HG02678 (cell line): ENCODE results near the gene TMTC2.
"Not testable (repeated sequence)": the region's sequence is repeated elsewhere in the genome, so short reads cannot be mapped to it uniquely, and the experiment has no call there.

Source experiments
- ATAC-seq: cut with Tn5 transposase; IDR thresholded peaks from one replicate; pipeline ENCODE4 v1.9.1; 2021; ENCODE audit warnings: mild to moderate bottlenecking, moderate library complexity; ENCODE audit not compliant: unreplicated experiment

The TMTC2 gene

DNA sequence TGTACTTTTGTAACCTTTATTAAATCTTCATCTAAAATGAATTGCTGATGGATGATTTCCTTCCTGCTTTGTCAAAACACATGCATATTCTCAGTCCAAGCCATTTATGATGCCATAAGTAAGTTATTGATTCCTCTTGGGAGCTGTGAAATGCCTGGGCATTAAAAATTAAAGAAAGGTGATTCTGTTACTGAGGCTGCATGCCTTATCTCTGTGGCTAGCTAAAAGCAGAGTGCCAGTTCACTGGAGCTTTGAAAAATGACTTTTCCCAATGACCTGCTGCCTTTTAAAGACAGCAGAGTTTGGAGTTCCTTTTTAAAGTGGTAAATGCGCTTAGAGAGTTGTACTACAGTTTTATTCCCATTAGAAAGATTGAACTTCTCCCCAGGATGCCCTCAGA lies 152.1 kb downstream of the TMTC2 start:
- ATAC-seq = no peak

GRCh38 chr12:82839796-82840195 lies 153.1 kb downstream of the TMTC2 start:
- ATAC-seq = no peak

GRCh38 chr12:82841487-82841904 lies 154.8 kb downstream of the TMTC2 start:
- no peak for ATAC-seq

DNA sequence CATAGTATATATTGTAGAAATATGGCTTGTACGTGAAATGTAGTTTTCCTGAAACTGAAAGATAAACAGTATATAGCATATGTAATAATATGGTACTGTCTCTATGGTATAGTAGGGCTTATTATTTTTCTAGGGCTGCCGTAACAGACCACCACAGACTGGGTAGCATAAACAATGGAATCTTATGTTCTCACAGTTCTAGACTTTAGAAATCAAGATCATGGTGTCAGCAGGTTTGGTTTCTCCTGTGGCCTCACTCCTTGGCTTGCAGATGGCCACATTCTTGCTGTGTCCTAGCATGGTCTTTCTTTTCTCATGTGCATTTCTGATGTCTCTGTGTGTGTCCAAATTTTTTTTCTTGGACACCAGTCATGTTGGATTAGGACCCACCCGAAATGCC lies 155.8 kb downstream of the TMTC2 start:
- no peak for ATAC-seq

DNA sequence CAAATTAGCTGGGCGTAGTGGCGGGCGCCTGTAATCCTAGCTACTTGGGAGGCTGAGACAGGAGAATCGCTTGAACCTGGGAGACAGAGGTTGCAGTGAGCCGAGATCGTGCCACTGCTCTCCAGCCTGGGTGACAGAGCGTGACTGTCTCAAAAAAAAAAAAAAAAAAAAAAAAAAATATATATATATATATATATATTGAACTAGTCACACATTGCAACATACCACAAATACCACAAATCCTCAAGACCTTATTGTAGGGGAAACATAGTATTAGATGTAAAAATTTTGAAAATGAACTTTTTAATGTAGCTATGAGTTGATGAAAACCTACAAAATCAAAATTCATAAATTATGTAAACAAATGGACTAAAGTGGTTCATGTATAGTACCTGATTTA lies 158.4 kb downstream of the TMTC2 start:
- not testable (repeated sequence) for ATAC-seq

DNA sequence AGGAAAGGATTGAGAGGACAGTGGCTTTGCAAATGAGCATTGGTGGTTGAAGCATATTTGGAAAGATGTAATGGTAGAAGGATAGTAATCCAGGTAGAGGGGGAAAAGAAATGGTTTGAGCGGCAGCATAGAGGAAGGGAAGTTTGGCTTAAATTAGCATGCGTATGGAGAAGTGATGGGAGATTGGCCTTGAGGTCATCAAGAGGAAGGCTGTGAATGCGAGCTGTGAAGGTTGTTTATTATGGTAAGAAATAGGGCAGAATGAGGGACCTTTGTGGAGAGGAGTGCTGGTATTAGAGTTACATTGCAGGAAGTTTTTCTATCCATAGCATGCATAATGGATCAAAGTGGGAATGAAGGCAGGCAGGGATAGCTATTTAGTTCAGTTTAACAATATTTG lies 162.1 kb downstream of the TMTC2 start:
- no peak for ATAC-seq

- no peak for ATAC-seq
These were observed 165.8 kb downstream of the TMTC2 start for GRCh38 chr12:82852529-82852928.

- peak; percentile 79 for ATAC-seq
These were observed 169.2 kb downstream of the TMTC2 start for GRCh38 chr12:82855872-82856271.

GRCh38 chr12:82857276-82857675 lies 170.6 kb downstream of the TMTC2 start:
- ATAC-seq = no peak

DNA sequence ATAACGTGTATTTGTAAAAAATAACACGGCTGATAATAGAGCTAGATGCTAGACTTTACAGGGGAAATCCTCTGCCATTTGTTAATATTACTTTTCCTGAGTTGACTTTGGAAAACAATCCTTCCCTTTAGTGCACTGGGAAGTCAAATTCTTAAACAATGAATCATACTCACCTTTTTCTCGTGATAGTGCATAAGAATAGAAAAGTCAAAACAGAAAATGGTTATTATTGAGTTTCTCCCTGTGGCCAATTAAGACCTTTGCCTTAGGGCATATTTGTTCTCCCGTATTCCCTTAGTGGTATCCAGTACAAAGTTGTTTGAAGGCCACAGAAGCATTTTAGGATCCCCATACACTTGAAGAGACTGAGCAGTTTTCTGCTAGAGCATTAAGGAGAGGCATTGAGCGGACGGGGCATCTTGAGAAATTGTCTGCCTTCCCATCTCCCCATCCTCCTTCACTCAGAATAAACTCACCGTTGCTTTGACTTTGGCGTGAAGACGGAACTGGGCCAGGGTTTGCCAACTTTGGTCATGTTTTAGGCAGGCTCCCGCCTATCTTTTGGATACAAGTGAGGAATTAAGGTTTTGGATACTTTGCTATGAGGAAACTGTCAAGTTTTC lies 171.3 kb downstream of the TMTC2 start:
- ATAC-seq = no peak

- no peak for ATAC-seq
These were observed 171.8 kb downstream of the TMTC2 start for GRCh38 chr12:82858534-82858917.

DNA sequence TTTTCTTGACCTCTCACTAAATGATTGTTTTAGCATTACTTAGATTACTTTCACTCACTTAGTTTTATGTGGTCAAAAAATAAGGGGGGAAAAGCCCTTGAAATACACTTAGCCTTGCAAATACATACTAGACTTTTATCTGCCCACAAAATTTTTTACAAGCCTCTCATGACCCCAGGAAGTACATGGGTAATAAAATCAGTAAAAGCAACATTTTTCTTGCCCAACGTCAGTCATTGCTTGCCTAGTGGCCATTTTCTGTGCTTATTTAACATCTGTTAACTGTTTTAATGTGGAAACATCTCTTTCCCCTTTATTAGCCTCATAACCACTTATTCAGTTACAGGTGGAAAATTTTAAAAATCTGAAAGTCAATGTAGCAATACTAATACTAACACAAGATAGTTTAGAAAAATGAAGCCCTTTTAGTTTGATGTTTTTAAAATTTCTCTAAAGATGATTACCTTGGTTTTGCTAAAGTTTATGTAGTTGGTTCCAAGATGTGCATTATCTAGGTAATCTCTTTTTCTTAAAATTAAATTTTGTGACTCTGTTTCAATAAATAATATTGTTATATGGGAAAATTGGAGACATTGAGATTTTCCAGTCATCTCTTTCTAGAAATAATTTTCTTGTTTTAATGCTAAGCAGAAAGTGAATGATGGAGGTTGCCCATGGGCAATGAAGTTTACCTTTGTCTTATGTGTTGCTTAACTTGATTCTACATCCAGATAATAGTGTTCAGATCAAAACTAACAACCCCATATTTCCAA lies 175.5 kb downstream of the TMTC2 start:
- no peak for ATAC-seq

- ATAC-seq = no peak
These were observed 176.4 kb downstream of the TMTC2 start for GRCh38 chr12:82862876-82863649.

- no peak for ATAC-seq
These were observed 179.6 kb downstream of the TMTC2 start for GRCh38 chr12:82866227-82866775.

- ATAC-seq = no peak
These were observed 180.2 kb downstream of the TMTC2 start for GRCh38 chr12:82866946-82867345.

DNA sequence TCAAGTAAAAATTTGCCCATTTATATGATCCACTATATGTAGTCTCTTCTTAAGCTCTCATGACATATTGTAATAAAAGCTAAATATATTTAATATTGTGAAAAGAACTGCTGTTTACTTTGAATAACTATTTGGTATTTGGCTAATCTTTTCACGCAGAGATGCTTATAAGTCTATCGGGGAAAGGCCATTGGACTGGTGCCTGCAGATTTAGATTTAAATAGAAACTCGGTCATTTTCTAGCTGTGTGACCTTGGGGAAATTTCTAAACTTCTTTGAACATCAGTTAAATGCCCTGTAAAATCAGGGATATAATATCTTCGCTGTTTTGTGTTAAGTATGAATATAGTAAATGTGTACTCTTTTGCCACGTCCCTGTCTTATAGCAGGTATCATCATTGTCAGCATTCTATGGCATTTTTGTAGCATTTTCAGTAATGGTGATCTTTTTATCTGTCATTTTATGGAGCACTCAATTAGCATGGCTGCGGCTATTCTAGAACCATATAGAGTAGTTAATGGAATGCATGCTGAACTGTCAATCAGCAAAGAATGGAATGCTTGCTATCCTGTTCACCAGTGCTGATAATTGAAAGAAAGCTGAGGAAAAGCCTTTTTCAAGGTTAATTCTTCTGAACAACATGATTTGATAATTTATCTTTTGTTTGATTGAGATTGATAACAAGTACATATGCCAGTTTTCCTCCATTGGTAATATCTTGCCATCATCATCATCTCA lies 181.2 kb downstream of the TMTC2 start:
- no peak for ATAC-seq

DNA sequence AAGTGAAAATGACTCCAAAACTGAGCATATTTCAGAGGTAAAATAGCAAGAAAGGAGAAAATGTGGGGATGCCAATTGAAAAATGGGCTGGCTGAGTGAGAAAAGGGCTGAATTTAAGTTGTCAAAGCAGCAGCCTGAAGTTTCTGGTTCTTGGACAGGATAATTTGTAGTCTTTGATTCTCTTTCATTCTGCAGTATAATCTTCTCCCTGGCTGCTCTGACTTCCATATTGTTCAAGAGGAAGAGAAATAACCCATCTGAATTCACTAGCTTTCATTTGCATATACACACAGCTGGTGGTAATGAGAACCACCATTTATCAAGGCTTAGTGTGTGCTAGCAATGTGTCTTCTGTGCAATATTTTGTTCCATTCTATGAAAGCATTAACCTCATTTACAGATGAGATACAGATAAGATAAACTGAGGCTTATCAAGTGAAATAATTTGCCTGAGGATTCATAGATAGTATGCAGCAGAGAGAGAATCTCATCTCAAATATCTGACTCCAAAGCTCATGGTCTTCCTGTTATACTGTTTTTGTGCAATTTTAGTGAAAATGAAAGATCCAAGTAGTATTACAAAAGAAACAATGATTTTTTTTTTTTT lies 184.2 kb downstream of the TMTC2 start:
- peak; percentile 88 for ATAC-seq

GRCh38 chr12:82872088-82872487 lies 185.4 kb downstream of the TMTC2 start:
- ATAC-seq = no peak

- ATAC-seq = no peak
These were observed 186.6 kb downstream of the TMTC2 start for GRCh38 chr12:82873309-82873708.

- no peak for ATAC-seq
These were observed 187.2 kb downstream of the TMTC2 start for GRCh38 chr12:82873951-82874350.
